ENCODE data around the gene UPF3A.

UPF3A gene

GRCh38 chr13:114314074-114314912, 32.9 kb downstream of the UPF3A start, which contains the start of gene CHAMP1:
Gene CHAMP1, plus strand, starts transcription at chr13:114314503. Its CDS starts 9,340 bp downstream, at chr13:114323843.
- peak within 1 kb of the TSS; percentile 89 for H3K4ac ChIP-seq (ENCODE audit: low read length)
- H3K14ac ChIP-seq (ENCODE audit: low read length), result peak within 1 kb of the TSS; percentile 99
- peak within 1 kb of the TSS; percentile 99 for H3K9ac ChIP-seq (ENCODE audit: low read depth, low read length, poor library complexity)
- H3K23ac ChIP-seq (ENCODE audit: low read depth, low read length, poor library complexity), result peak within 1 kb of the TSS; percentile 96
- peak within 1 kb of the TSS; percentile 65 for H3K4me2 ChIP-seq (ENCODE audit: insufficient read depth, low read length, poor library complexity, severe bottlenecking)
- no peak within 1 kb of the TSS for H4K91ac ChIP-seq (ENCODE audit: low read depth, low read length, poor library complexity)
- H2BK5ac ChIP-seq (ENCODE audit: low read length), result peak within 1 kb of the TSS; percentile 99
- H3K27me3 ChIP-seq (ENCODE audit: control insufficient read depth in 3 of 3, insufficient read depth in 3 of 3, low read depth in 1 of 3, low read length in 3 of 3), result no peaks in the 10 kb centered on the region
- no CpG with 5 or more reads among the region's 107 CpGs for WGBS, 2 donors (ENCODE audit: extremely low coverage in 2 of 2, insufficient read length in 2 of 2, insufficient replicate concordance in 1 of 2)
- H3K18ac ChIP-seq (ENCODE audit: low read length), result peak within 1 kb of the TSS; percentile 99
- peak within 1 kb of the TSS; percentile 49 for H2BK15ac ChIP-seq (ENCODE audit: low read length)
- peak within 1 kb of the TSS; percentile 79 to 97 for H3K4me3 ChIP-seq (ENCODE audit: low read length in 2 of 2)
- peak within 1 kb of the TSS; percentile 63 for H2AK5ac ChIP-seq (ENCODE audit: low read depth, low read length)
- peaks cover 0 to 5% of the 10 kb centered on the region in 2 donors for H3K9me3 ChIP-seq (replicated peaks in 1 of 2; ENCODE audit: control insufficient read depth in 2 of 2, insufficient read depth in 1 of 2, low read depth in 1 of 2, low read length in 2 of 2)
- H2AFZ ChIP-seq (ENCODE audit: low read length), result peak within 1 kb of the TSS; percentile 93
- peak within 1 kb of the TSS; percentile 41 for H2BK12ac ChIP-seq (ENCODE audit: low read length)
- H2BK120ac ChIP-seq (ENCODE audit: low read depth, low read length), result peak within 1 kb of the TSS; percentile 61
- H3K4me1 ChIP-seq (ENCODE audit: control insufficient read depth in 2 of 2, insufficient read depth in 1 of 2, low read depth in 1 of 2, low read length in 2 of 2), result peaks cover 0 to 18% of the 10 kb centered on the region in 2 donors
- peak within 1 kb of the TSS; percentile 96 for H3K27ac ChIP-seq (replicated peaks; ENCODE audit: low read length)
- H3K79me1 ChIP-seq (ENCODE audit: low read depth, low read length), result peaks cover 3% of the 10 kb centered on the region
- no peak within 1 kb of the TSS for H4K8ac ChIP-seq (ENCODE audit: low read depth, low read length)
- peak; percentile 91 for DNase-seq (ENCODE audit: low spot score)
- peaks cover under 1 to 41% of the 10 kb centered on the region in 2 donors for H3K36me3 ChIP-seq (replicated peaks in 1 of 2; ENCODE audit: control insufficient read depth in 2 of 2, insufficient read depth in 2 of 2, low read length in 2 of 2)

GRCh38 chr13:114315074-114315785, 33.8 kb downstream of the UPF3A start:
- WGBS, 2 donors (ENCODE audit: extremely low coverage in 2 of 2, insufficient read length in 2 of 2, insufficient replicate concordance in 1 of 2), result no CpG with 5 or more reads among the region's 7 CpGs
- H3K27me3 ChIP-seq (ENCODE audit: control insufficient read depth in 3 of 3, insufficient read depth in 3 of 3, low read depth in 1 of 3, low read length in 3 of 3), result no peaks in the 10 kb centered on the region
- no peak overlapping the region for H3K27ac ChIP-seq (replicated peaks; ENCODE audit: low read length)
- H3K79me1 ChIP-seq (ENCODE audit: low read depth, low read length), result peaks cover 8% of the 10 kb centered on the region
- peaks cover 0 to 18% of the 10 kb centered on the region in 2 donors for H3K4me1 ChIP-seq (ENCODE audit: control insufficient read depth in 2 of 2, insufficient read depth in 1 of 2, low read depth in 1 of 2, low read length in 2 of 2)
- peak overlapping the region; percentile 65 for H3K4me2 ChIP-seq (ENCODE audit: insufficient read depth, low read length, poor library complexity, severe bottlenecking)
- no peak overlapping the region for H4K91ac ChIP-seq (ENCODE audit: low read depth, low read length, poor library complexity)
- H4K8ac ChIP-seq (ENCODE audit: low read depth, low read length), result no peak overlapping the region
- peak overlapping the region; percentile 93 for H2AFZ ChIP-seq (ENCODE audit: low read length)
- no peak overlapping the region for H2BK12ac ChIP-seq (ENCODE audit: low read length)
- H2BK5ac ChIP-seq (ENCODE audit: low read length), result no peak overlapping the region
- H3K9me3 ChIP-seq (replicated peaks in 1 of 2; ENCODE audit: control insufficient read depth in 2 of 2, insufficient read depth in 1 of 2, low read depth in 1 of 2, low read length in 2 of 2), result peaks cover 0 to 13% of the 10 kb centered on the region in 2 donors
- H2BK120ac ChIP-seq (ENCODE audit: low read depth, low read length), result no peak overlapping the region
- H3K4ac ChIP-seq (ENCODE audit: low read length), result no peak overlapping the region
- no peak overlapping the region for H3K14ac ChIP-seq (ENCODE audit: low read length)
- no peak overlapping the region for H2BK15ac ChIP-seq (ENCODE audit: low read length)
- H3K36me3 ChIP-seq (replicated peaks in 1 of 2; ENCODE audit: control insufficient read depth in 2 of 2, insufficient read depth in 2 of 2, low read length in 2 of 2), result peaks cover 9 to 51% of the 10 kb centered on the region in 2 donors
- no peak overlapping the region for H2AK5ac ChIP-seq (ENCODE audit: low read depth, low read length)
- DNase-seq (ENCODE audit: low spot score), result no peak
- H3K9ac ChIP-seq (ENCODE audit: low read depth, low read length, poor library complexity), result no peak overlapping the region
- no peak overlapping the region for H3K18ac ChIP-seq (ENCODE audit: low read length)
- peak overlapping the region; percentile 79 to 97 for H3K4me3 ChIP-seq (ENCODE audit: low read length in 2 of 2)
- no peak overlapping the region for H3K23ac ChIP-seq (ENCODE audit: low read depth, low read length, poor library complexity)

GRCh38 chr13:114318624-114319023, 37.2 kb downstream of the UPF3A start:
- H3K9ac ChIP-seq (ENCODE audit: low read depth, low read length, poor library complexity), result no peak overlapping the region
- H3K4ac ChIP-seq (ENCODE audit: low read length), result no peak overlapping the region
- no peak overlapping the region for H2BK15ac ChIP-seq (ENCODE audit: low read length)
- no peak overlapping the region for H3K18ac ChIP-seq (ENCODE audit: low read length)
- peaks cover 8% of the 10 kb centered on the region for H3K79me1 ChIP-seq (ENCODE audit: low read depth, low read length)
- H3K4me1 ChIP-seq (ENCODE audit: control insufficient read depth in 2 of 2, insufficient read depth in 1 of 2, low read depth in 1 of 2, low read length in 2 of 2), result peaks cover 0 to 10% of the 10 kb centered on the region in 2 donors
- H3K27ac ChIP-seq (replicated peaks; ENCODE audit: low read length), result no peak overlapping the region
- H3K4me2 ChIP-seq (ENCODE audit: insufficient read depth, low read length, poor library complexity, severe bottlenecking), result no peak overlapping the region
- no peak overlapping the region for H3K23ac ChIP-seq (ENCODE audit: low read depth, low read length, poor library complexity)
- H2AK5ac ChIP-seq (ENCODE audit: low read depth, low read length), result no peak overlapping the region
- no peak overlapping the region for H4K8ac ChIP-seq (ENCODE audit: low read depth, low read length)
- peaks cover 0 to 36% of the 10 kb centered on the region in 2 donors for H3K9me3 ChIP-seq (replicated peaks in 1 of 2; ENCODE audit: control insufficient read depth in 2 of 2, insufficient read depth in 1 of 2, low read depth in 1 of 2, low read length in 2 of 2)
- peaks cover 13 to 83% of the 10 kb centered on the region in 2 donors for H3K36me3 ChIP-seq (replicated peaks in 1 of 2; ENCODE audit: control insufficient read depth in 2 of 2, insufficient read depth in 2 of 2, low read length in 2 of 2)
- no peak overlapping the region for H2BK120ac ChIP-seq (ENCODE audit: low read depth, low read length)
- no peak overlapping the region for H2BK5ac ChIP-seq (ENCODE audit: low read length)
- no peak overlapping the region for H2BK12ac ChIP-seq (ENCODE audit: low read length)
- no peak overlapping the region for H3K14ac ChIP-seq (ENCODE audit: low read length)
- H3K4me3 ChIP-seq (ENCODE audit: low read length in 2 of 2), result no peak overlapping the region
- no peaks in the 10 kb centered on the region for H3K27me3 ChIP-seq (ENCODE audit: control insufficient read depth in 3 of 3, insufficient read depth in 3 of 3, low read depth in 1 of 3, low read length in 3 of 3)
- no peak overlapping the region for H4K91ac ChIP-seq (ENCODE audit: low read depth, low read length, poor library complexity)
- DNase-seq (ENCODE audit: low spot score), result no peak
- no peak overlapping the region for H2AFZ ChIP-seq (ENCODE audit: low read length)
- WGBS, 2 donors (ENCODE audit: extremely low coverage in 2 of 2, insufficient read length in 2 of 2, insufficient replicate concordance in 1 of 2), result no CpG with 5 or more reads among the region's 1 CpG

- no peak overlapping the region for H4K91ac ChIP-seq (ENCODE audit: low read depth, low read length, poor library complexity)
- peaks cover 21 to 91% of the 10 kb centered on the region in 2 donors for H3K36me3 ChIP-seq (replicated peaks in 1 of 2; ENCODE audit: control insufficient read depth in 2 of 2, insufficient read depth in 2 of 2, low read length in 2 of 2)
- H4K8ac ChIP-seq (ENCODE audit: low read depth, low read length), result no peak overlapping the region
- no peak overlapping the region for H3K4me2 ChIP-seq (ENCODE audit: insufficient read depth, low read length, poor library complexity, severe bottlenecking)
- no peak overlapping the region for H3K23ac ChIP-seq (ENCODE audit: low read depth, low read length, poor library complexity)
- H3K79me1 ChIP-seq (ENCODE audit: low read depth, low read length), result peaks cover 8% of the 10 kb centered on the region
- no CpG with 5 or more reads among the region's 3 CpGs for whole genome bisulfite sequencing, 2 donors (ENCODE audit: extremely low coverage in 2 of 2, insufficient read length in 2 of 2, insufficient replicate concordance in 1 of 2)
- no peak overlapping the region for H3K18ac ChIP-seq (ENCODE audit: low read length)
- H3K27ac ChIP-seq (replicated peaks; ENCODE audit: low read length), result no peak overlapping the region
- H3K4me1 ChIP-seq (ENCODE audit: control insufficient read depth in 2 of 2, insufficient read depth in 1 of 2, low read depth in 1 of 2, low read length in 2 of 2), result peaks cover 0 to 10% of the 10 kb centered on the region in 2 donors
- no peak overlapping the region for H2AFZ ChIP-seq (ENCODE audit: low read length)
- no peak overlapping the region for H2BK15ac ChIP-seq (ENCODE audit: low read length)
- H3K9ac ChIP-seq (ENCODE audit: low read depth, low read length, poor library complexity), result no peak overlapping the region
- H3K4ac ChIP-seq (ENCODE audit: low read length), result no peak overlapping the region
- no peak overlapping the region for H2BK12ac ChIP-seq (ENCODE audit: low read length)
- no peak overlapping the region for H3K14ac ChIP-seq (ENCODE audit: low read length)
- H3K9me3 ChIP-seq (replicated peaks in 1 of 2; ENCODE audit: control insufficient read depth in 2 of 2, insufficient read depth in 1 of 2, low read depth in 1 of 2, low read length in 2 of 2), result peaks cover 0 to 44% of the 10 kb centered on the region in 2 donors
- no peak for DNase-seq (ENCODE audit: low spot score)
- H3K4me3 ChIP-seq (ENCODE audit: low read length in 2 of 2), result no peak overlapping the region
- no peaks in the 10 kb centered on the region for H3K27me3 ChIP-seq (ENCODE audit: control insufficient read depth in 3 of 3, insufficient read depth in 3 of 3, low read depth in 1 of 3, low read length in 3 of 3)
- H2BK5ac ChIP-seq (ENCODE audit: low read length), result no peak overlapping the region
- H2BK120ac ChIP-seq (ENCODE audit: low read depth, low read length), result no peak overlapping the region
- no peak overlapping the region for H2AK5ac ChIP-seq (ENCODE audit: low read depth, low read length)
Measured at GRCh38 chr13:114319441-114319913, 38.1 kb downstream of the UPF3A start.
